Fibroblast of lung (primary cell): ENCODE data around the gene ZNF511. TPM values are rescaled to one million over a fixed set of nuclear protein-coding genes. Genes with fewer than 3 reads are reported as not detected.

Experiments
- DNase-seq, 2 donors: peaks; one replicate each; pipeline versions ENCODE4 v3.0.0 to v3.0.0-alpha.2; 2010; ENCODE audit warnings: low read depth in 2 of 2
- H2AFZ ChIP-seq: 2 replicates; pipeline ENCODE4 v1.5.1; 2012; ENCODE audit warnings: low read length, control low read depth, inconsistent platforms
- H3K27ac ChIP-seq: 2 replicates; pipeline ENCODE4 v1.5.1; 2011; ENCODE audit warnings: low read length, control low read depth; ENCODE audit not compliant: insufficient read depth
- H3K27me3 ChIP-seq: 2 replicates; pipeline ENCODE4 v1.5.1; 2011; ENCODE audit warnings: mild to moderate bottlenecking, low read length; ENCODE audit not compliant: control insufficient read depth, insufficient read depth
- H3K36me3 ChIP-seq: 2 replicates; pipeline ENCODE4 v1.5.1; 2011; ENCODE audit warnings: low read length; ENCODE audit not compliant: control insufficient read depth, insufficient read depth
- H3K4me1 ChIP-seq: 2 replicates; pipeline ENCODE4 v1.5.1; 2011; ENCODE audit warnings: low read length; ENCODE audit not compliant: control insufficient read depth, insufficient read depth; ENCODE audit errors: extremely low read depth
- H3K4me2 ChIP-seq: 2 replicates; pipeline ENCODE4 v1.5.1; 2011; ENCODE audit warnings: low read length, control low read depth; ENCODE audit not compliant: insufficient read depth; ENCODE audit errors: extremely low read depth
- H3K4me3 ChIP-seq, 4 experiments: fragments of 200-600 bp in 1 of 4; sonication (generic) in 1 of 4; replicated peaks in 1 of 4; 2 replicates each; pipeline ENCODE4 v1.5.1; 2011 to 2016; ENCODE audit warnings: low read length in 4 of 4, low read depth in 3 of 4, mild to moderate bottlenecking in 3 of 4, control low read depth in 2 of 4, inconsistent platforms in 1 of 4, mixed read lengths in 1 of 4; ENCODE audit not compliant: insufficient read depth in 1 of 4; ENCODE audit errors: control extremely low read depth in 1 of 4
- H3K79me2 ChIP-seq: 2 replicates; pipeline ENCODE4 v1.5.1; 2012; ENCODE audit warnings: mild to moderate bottlenecking, low read length, inconsistent platforms; ENCODE audit not compliant: control insufficient read depth, insufficient read depth
- H3K9ac ChIP-seq: 2 replicates; pipeline ENCODE4 v1.5.1; 2011; ENCODE audit warnings: mild to moderate bottlenecking, low read length, control low read depth; ENCODE audit not compliant: insufficient read depth
- H3K9me3 ChIP-seq: 2 replicates; pipeline ENCODE4 v1.5.1; 2012; ENCODE audit warnings: low read depth, low read length; ENCODE audit not compliant: control insufficient read depth, insufficient read depth
- H4K20me1 ChIP-seq: 2 replicates; pipeline ENCODE4 v1.5.1; 2011; ENCODE audit warnings: low read length; ENCODE audit not compliant: control insufficient read depth, insufficient read depth; ENCODE audit errors: extremely low read depth
- CTCF ChIP-seq, 2 donors: IDR thresholded peaks in 1 of 2; conservative IDR thresholded peaks in 1 of 2; 1 replicate in 1 of 2; 2 replicates in 1 of 2; pipeline ENCODE4 v1.5.1; 2011 to 2012; ENCODE audit warnings: low read length in 2 of 2, control low read depth in 1 of 2, inconsistent platforms in 1 of 2, low read depth in 1 of 2, mild to moderate bottlenecking in 1 of 2
- EZH2 ChIP-seq: IDR thresholded peaks from 2 replicates; pipeline ENCODE4 v1.5.1; 2012; ENCODE audit warnings: low read length, control low read depth, mild to moderate bottlenecking; ENCODE audit errors: missing control alignments
- polyA plus RNA-seq, 2 donors: library from polyadenylated mRNA; depleted of rRNA in 1 of 2; stranded (reverse) in 1 of 2; unstranded in 1 of 2; fragments of >200 nt; gene quantifications; 2 replicates each; pipeline ENCODE4 v1.2.1, GENCODE V29; 2011 to 2012; ENCODE audit warnings: missing spikeins in 1 of 2
- total RNA-seq: library from RNA; depleted of rRNA; stranded (reverse); fragments of >200 nt; gene quantifications from 2 replicates; pipeline ENCODE4 v1.2.1, GENCODE V29; 2014

ZNF511 gene
- total and polyA plus RNA-seq, 2 donors (not counting 1 experiment from before 2014, with no cell fraction given): 18.5 to 27.7 TPM

GRCh38 chr10:133344236-133344635 is 35.5 kb downstream of the ZNF511 start:
- no peak overlapping the region for H3K4me3 ChIP-seq
- no peaks in the 10 kb centered on the region for H3K9me3 ChIP-seq
- no peak for DNase-seq
- no peak for TF ChIP-seq CTCF (conservative IDR thresholded peaks at IDR 0.05 in 1 of 2, IDR thresholded peaks at IDR 0.05 in 1 of 2; ENCODE audit: low read depth in 1 of 2, low read length in 2 of 2)
- TF ChIP-seq EZH2: no peak
- no peaks in the 10 kb centered on the region for H3K36me3 ChIP-seq
- no peaks in the 10 kb centered on the region for H3K4me1 ChIP-seq
- no peak overlapping the region for H3K4me2 ChIP-seq
- no peaks in the 10 kb centered on the region for H3K79me2 ChIP-seq
- no peak overlapping the region for H2AFZ ChIP-seq
- no peak overlapping the region for H3K27ac ChIP-seq
- H4K20me1 ChIP-seq: no peaks in the 10 kb centered on the region
- H3K27me3 ChIP-seq: no peaks in the 10 kb centered on the region
- no peak overlapping the region for H3K9ac ChIP-seq

- no peak for DNase-seq
Observed at GRCh38 chr10:133346413-133346812, 37.7 kb downstream of the ZNF511 start.

GRCh38 chr10:133347710-133348517 is 39.2 kb downstream of the ZNF511 start:
- TF ChIP-seq CTCF (conservative IDR thresholded peaks at IDR 0.05 in 1 of 2, IDR thresholded peaks at IDR 0.05 in 1 of 2; ENCODE audit: low read depth in 1 of 2, low read length in 2 of 2): no peak
- no peak for TF ChIP-seq EZH2
- H3K4me1 ChIP-seq: no peaks in the 10 kb centered on the region
- H4K20me1 ChIP-seq: no peaks in the 10 kb centered on the region
- DNase-seq: no peak
- no peaks in the 10 kb centered on the region for H3K79me2 ChIP-seq
- no peak overlapping the region for H3K9ac ChIP-seq
- no peaks in the 10 kb centered on the region for H3K9me3 ChIP-seq
- no peak overlapping the region for H3K4me3 ChIP-seq
- no peaks in the 10 kb centered on the region for H3K36me3 ChIP-seq
- H3K4me2 ChIP-seq: no peak overlapping the region
- H3K27me3 ChIP-seq: no peaks in the 10 kb centered on the region
- no peak overlapping the region for H3K27ac ChIP-seq
- H2AFZ ChIP-seq: no peak overlapping the region

More at GRCh38 chr10:133346413-133346812, 37.7 kb downstream of the ZNF511 start:
- no peaks in the 10 kb centered on the region for H4K20me1 ChIP-seq
- no peak overlapping the region for H2AFZ ChIP-seq
- no peak for TF ChIP-seq EZH2
- TF ChIP-seq CTCF (conservative IDR thresholded peaks at IDR 0.05 in 1 of 2, IDR thresholded peaks at IDR 0.05 in 1 of 2; ENCODE audit: low read depth in 1 of 2, low read length in 2 of 2): no peak
- no peaks in the 10 kb centered on the region for H3K9me3 ChIP-seq
- H3K4me3 ChIP-seq: no peak overlapping the region
- no peak overlapping the region for H3K9ac ChIP-seq
- no peaks in the 10 kb centered on the region for H3K79me2 ChIP-seq
- no peaks in the 10 kb centered on the region for H3K4me1 ChIP-seq
- H3K4me2 ChIP-seq: no peak overlapping the region
- no peak overlapping the region for H3K27ac ChIP-seq
- no peaks in the 10 kb centered on the region for H3K27me3 ChIP-seq
- H3K36me3 ChIP-seq: no peaks in the 10 kb centered on the region
